ENCODE results near the gene SF1. TPM values are rescaled to one million over a fixed set of nuclear protein-coding genes. Genes with fewer than 3 reads are reported as not detected.

The SF1 gene
- total and polyA plus RNA-seq, 9 of the 15 experiments (the other 6 are each of a cell fraction or from before 2014, with no cell fraction given) = 13.1 to 334 (median 111) TPM

- TF ChIP-seq, protein P1, sequence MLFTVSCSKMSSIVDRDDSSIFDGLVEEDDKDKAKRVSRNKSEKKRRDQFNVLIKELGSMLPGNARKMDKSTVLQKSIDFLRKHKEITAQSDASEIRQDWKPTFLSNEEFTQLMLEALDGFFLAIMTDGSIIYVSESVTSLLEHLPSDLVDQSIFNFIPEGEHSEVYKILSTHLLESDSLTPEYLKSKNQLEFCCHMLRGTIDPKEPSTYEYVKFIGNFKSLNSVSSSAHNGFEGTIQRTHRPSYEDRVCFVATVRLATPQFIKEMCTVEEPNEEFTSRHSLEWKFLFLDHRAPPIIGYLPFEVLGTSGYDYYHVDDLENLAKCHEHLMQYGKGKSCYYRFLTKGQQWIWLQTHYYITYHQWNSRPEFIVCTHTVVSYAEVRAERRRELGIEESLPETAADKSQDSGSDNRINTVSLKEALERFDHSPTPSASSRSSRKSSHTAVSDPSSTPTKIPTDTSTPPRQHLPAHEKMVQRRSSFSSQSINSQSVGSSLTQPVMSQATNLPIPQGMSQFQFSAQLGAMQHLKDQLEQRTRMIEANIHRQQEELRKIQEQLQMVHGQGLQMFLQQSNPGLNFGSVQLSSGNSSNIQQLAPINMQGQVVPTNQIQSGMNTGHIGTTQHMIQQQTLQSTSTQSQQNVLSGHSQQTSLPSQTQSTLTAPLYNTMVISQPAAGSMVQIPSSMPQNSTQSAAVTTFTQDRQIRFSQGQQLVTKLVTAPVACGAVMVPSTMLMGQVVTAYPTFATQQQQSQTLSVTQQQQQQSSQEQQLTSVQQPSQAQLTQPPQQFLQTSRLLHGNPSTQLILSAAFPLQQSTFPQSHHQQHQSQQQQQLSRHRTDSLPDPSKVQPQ (CRISPR knock-in tag; IDR thresholded peaks at IDR 0.05; ENCODE audit: borderline replicate concordance) = no peak
- TF ChIP-seq ELF1 (tag; IDR thresholded peaks at IDR 0.05) (peak; percentile 92), TEAD4 (IDR thresholded peaks at IDR 0.05; ENCODE audit: low read length) (peak; percentile 61), TEAD4 (CRISPR knock-in tag; IDR thresholded peaks at IDR 0.05; ENCODE audit: borderline replicate concordance) (no peak), ELF2 (CRISPR knock-in tag; IDR thresholded peaks at IDR 0.05) (no peak), C11orf30 (IDR thresholded peaks at IDR 0.05; ENCODE audit: low read depth) (peak; percentile 81), CXXC5 (CRISPR knock-in tag; IDR thresholded peaks at IDR 0.05) (peak; percentile 81), PYGO2 (tag; IDR thresholded peaks at IDR 0.05) (no peak), MEF2D (tag; conservative IDR thresholded peaks at IDR 0.05; ENCODE audit: low read depth) (no peak), ZMIZ1 (IDR thresholded peaks at IDR 0.05; ENCODE audit: low read depth in 2 of 2, low read length in 2 of 2) (no peak), PHF21A (IDR thresholded peaks at IDR 0.05; ENCODE audit: borderline replicate concordance, low read depth) (peak; percentile 99), CHD1 (IDR thresholded peaks at IDR 0.05; ENCODE audit: low read length) (no peak)
- TF ChIP-seq, protein P2, sequence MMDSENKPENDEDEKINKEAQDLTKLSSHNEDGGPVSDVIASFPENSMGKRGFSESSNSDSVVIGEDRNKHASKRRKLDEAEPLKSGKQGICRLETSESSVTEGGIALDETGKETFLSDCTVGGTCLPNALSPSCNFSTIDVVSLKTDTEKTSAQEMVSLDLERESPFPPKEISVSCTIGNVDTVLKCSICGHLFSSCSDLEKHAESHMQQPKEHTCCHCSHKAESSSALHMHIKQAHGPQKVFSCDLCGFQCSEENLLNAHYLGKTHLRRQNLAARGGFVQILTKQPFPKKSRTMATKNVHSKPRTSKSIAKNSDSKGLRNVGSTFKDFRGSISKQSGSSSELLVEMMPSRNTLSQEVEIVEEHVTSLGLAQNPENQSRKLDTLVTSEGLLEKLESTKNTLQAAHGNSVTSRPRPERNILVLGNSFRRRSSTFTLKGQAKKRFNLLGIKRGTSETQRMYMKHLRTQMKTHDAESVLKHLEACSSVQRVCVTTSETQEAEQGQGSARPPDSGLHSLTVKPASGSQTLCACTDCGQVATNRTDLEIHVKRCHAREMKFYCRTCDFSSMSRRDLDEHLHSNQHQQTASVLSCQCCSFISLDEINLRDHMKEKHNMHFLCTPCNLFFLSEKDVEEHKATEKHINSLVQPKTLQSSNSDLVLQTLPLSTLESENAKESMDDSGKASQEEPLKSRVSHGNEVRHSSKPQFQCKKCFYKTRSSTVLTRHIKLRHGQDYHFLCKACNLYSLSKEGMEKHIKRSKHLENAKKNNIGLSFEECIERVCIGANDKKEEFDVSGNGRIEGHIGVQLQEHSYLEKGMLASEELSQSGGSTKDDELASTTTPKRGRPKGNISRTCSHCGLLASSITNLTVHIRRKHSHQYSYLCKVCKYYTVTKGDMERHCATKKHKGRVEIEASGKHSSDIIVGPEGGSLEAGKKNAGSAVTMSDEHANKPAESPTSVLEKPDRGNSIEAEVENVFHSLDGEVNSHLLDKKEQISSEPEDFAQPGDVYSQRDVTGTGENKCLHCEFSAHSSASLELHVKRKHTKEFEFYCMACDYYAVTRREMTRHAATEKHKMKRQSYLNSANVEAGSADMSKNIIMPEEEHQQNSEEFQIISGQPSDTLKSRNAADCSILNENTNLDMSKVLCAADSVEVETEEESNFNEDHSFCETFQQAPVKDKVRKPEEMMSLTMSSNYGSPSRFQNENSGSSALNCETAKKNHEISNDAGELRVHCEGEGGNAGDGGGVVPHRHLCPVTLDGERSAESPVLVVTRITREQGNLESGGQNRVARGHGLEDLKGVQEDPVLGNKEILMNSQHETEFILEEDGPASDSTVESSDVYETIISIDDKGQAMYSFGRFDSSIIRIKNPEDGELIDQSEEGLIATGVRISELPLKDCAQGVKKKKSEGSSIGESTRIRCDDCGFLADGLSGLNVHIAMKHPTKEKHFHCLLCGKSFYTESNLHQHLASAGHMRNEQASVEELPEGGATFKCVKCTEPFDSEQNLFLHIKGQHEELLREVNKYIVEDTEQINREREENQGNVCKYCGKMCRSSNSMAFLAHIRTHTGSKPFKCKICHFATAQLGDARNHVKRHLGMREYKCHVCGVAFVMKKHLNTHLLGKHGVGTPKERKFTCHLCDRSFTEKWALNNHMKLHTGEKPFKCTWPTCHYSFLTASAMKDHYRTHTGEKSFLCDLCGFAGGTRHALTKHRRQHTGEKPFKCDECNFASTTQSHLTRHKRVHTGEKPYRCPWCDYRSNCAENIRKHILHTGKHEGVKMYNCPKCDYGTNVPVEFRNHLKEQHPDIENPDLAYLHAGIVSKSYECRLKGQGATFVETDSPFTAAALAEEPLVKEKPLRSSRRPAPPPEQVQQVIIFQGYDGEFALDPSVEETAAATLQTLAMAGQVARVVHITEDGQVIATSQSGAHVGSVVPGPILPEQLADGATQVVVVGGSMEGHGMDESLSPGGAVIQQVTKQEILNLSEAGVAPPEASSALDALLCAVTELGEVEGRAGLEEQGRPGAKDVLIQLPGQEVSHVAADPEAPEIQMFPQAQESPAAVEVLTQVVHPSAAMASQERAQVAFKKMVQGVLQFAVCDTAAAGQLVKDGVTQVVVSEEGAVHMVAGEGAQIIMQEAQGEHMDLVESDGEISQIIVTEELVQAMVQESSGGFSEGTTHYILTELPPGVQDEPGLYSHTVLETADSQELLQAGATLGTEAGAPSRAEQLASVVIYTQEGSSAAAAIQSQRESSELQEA (IDR thresholded peaks at IDR 0.05; ENCODE audit: low read depth) = no peak
These were observed at the start of gene SF1 (continued) for GRCh38 chr11:64778473-64779298.

Measured in K562 (cell line).